ENCODE results near the gene IGSF3.
"Not testable (repeated sequence)": the region's sequence is repeated elsewhere in the genome, so short reads cannot be mapped to it uniquely, and the experiment has no call there.

Gene IGSF3

DNA sequence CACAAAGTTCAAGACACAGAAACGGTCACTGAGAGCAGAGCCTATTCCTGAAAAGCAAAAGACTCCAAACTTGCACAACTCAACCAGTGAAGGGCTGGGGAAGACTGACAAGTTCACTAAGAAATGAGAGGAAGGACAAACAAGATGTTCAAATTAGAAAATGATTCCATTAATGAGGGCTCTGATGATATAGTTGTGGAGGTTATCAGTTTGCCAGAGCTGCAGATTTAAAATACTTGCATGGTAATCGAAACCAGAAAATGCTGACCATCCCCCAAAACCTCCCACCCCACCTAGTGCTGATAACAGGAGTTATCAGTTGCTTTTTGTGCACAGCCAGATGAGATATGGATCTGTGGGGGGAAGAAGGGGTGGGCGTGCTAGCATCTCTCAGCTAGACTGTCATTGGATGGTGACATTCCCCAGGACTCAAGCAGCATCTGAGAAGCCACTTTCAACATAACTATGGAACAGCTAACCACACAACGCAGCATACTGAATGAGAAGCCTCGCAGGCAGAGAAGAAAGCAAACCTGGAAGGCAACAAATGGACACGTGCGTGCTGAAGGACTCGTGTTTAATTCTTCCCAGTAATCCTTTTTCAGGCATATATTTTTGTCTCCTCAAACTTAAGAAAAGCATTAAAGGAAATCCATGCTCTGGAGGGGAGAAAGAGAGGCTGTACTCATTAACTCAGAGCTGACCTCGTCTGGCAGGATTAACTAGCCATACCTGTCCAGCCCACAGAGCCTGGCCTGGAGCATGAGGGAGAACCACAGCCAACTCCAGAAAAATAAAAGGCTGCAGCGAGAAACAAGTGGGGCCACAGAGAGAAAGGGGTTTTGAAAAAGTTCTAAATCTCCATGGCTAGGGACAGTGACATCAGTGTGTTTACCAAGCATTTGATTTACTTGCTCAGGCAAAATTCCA, 35.3 kb downstream of the IGSF3 start:
- not testable (repeated sequence) for DNase-seq

DNA sequence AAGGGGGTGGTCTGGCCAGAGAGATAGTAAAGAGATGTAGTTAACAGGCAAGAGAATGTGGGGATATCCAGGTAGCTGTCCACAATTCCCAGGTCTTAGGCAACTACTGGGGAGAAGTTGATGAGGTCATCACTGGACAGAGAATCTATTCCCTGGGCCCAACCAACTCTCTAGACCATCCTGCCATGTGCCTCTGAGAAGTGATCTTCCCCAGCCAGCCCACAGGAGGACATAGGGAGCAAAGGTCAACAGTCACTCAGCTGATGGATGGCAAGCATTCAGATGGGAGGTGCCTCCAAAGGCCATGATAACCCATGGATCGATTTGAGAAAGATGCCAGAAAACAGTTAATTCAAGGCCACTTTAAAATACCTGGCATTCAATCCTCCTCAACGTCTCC, 36.0 kb downstream of the IGSF3 start:
- not testable (repeated sequence) for DNase-seq

DNA sequence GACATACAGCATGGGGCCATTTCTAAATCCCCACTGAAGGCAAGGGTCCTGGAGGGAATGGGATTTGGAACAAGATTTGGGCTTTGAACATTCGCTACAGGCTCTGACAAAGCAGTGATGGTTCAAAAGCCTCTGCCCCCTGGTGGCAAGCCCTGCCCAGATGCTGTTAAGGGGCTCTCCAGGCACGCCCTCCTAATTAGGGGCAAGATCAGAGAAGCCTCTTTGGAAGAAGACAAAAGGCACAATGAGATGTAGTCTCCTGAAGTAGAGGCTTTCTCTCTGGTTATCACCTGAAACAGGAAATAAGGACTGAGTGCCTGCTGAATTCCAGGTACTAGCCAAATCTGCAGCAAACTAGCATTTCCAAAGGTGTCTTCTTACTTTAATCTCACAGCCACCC, 37.5 kb downstream of the IGSF3 start:
- DNase-seq, result not testable (repeated sequence)

DNA sequence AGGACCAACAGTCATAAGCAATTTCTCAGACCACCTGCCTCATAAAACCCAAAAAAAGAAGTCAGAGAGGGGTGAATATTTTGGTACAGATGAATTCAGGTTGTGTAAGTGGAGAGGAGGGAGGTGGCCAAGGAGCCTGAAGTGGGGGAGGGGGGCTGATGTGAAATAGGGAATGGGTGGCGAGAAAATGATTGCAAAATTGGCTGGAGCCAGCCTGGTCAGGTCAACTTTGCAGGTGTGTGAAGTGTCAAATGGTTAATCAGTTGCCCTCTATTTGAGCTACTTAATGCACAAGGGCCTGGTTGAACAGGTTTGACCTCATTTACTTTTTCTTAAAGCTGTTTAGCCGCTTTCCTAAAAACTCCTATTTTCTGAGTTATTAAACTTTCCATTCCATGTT, 38.1 kb downstream of the IGSF3 start:
- DNase-seq, result not testable (repeated sequence)

DNA sequence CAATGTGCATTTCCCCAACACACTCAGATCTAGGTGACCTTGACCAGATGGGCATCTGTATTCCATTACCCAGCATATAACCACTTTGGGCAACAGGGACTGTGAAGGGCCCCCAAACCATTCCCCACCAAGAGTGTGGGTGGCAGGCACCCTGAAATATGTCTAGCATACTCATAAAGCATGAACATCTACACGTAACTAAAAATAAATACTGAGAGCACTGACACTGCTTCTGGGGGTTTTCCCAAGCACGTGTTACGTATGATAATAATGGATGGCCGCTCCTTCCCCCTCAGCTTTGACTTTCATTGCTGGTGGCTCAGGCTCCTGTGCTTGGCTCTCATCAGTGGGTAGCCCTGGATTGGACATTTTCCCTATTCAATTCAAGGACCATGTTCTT, 39.1 kb downstream of the IGSF3 start:
- DNase-seq, result no peak

DNA sequence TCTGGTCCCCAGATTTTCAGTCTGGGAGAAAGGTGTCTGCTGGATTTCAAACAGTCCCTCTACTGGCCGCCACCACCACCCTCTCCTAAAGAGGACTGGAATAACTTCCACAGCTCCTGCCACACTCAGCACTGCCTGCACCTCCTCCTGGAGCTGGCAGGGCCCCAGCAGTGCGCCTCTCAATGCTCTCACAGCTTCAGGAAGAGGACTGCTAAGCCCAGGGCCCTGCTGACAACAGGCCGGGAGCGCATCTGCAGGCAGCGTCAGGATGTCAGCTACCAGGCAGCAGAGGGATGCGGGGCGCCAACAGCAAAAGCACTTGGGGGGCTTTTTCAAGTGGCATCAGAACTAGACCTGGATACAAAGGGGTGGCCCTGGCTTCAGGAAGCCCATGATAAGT, 40.2 kb downstream of the IGSF3 start:
- DNase-seq, result peak in 14 of 58 donors; percentile 4 to 56 (median 27)

DNA sequence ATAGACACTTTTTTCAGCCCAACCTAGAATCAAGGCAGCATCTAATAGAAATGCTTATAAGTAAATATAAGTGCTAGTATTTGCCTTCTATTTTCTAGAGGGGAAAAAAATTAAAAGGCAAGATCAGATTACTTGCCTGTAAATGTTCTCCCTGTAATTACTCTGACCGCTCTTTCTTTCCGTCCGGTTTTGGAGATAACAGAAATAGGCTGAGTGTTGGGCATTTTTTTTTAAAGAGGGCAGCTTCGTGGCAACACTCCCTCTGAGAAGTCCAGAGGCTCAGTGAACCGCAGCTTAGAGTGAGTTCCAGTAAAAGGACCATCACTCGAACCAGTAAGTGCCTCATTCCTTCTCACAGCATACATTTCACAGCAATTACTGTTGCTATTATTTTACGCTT, 40.6 kb downstream of the IGSF3 start:
- DNase-seq, result not testable (repeated sequence)

GRCh38 chr1:116625155-116625554, 42.4 kb downstream of the IGSF3 start:
- not testable (repeated sequence) for DNase-seq

- DNase-seq, result no peak
Measured at GRCh38 chr1:116624040-116624439, 43.5 kb downstream of the IGSF3 start.

DNA sequence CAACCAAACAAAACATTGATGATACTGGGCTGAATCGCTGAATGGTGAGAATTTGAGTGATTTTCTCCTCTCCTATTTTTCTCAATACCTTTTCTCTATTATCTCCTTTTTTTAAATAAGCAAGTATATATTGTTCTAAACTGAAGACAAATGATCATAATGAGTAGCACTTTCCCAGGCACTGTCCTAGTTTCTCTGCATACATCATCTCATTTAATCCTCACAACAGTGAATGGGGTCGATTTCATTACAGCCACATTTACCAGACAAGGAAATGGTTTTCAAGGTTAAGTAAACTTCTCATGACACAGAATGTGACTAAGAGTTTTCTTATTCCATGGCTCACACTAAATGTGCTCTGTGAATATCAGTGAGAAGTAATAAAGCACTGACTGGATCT, 45.0 kb downstream of the IGSF3 start:
- not testable (repeated sequence) for DNase-seq

DNA sequence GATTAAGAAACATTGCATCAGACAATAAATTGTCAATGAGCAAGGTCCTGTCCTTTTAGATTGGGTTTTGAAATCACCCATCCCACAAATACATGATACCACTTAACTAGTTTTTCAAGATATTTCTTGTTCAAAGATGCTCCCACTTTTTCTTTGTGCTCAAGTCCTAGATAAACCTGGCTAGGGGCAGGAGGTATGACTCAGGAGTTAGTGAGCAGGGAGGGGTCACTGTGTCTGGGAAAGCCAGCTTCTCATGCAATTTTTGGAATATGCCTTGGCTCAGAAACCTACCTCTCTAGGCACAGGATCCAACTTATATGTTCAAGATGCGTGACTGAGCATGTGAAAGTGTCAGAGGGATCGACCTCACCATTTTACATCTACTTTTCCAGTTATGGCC, 45.8 kb downstream of the IGSF3 start:
- not testable (repeated sequence) for DNase-seq

GRCh38 chr1:116620392-116620791, 47.1 kb downstream of the IGSF3 start:
- not testable (repeated sequence) for DNase-seq

GRCh38 chr1:116619106-116619505, 48.4 kb downstream of the IGSF3 start:
- not testable (repeated sequence) for DNase-seq

DNA sequence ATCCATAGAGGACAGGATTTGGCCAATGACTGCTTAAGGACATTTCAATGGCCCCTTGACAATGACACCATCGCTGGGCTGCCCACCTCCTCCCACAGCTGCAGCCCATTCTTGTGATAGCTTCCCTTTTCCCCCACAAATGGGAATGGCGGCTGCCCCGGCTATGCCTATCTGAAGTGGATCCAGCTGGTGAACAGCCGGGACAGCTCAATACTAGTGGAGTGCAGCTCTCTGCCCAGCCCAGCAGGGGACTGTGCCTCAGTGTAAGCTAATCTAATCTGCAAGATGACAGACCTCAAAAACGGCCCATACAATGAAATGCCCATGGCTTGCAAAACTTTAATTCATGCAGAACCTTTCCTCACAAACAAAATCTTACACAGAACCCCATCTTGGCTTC, 49.7 kb downstream of the IGSF3 start:
- not testable (repeated sequence) for DNase-seq

DNA sequence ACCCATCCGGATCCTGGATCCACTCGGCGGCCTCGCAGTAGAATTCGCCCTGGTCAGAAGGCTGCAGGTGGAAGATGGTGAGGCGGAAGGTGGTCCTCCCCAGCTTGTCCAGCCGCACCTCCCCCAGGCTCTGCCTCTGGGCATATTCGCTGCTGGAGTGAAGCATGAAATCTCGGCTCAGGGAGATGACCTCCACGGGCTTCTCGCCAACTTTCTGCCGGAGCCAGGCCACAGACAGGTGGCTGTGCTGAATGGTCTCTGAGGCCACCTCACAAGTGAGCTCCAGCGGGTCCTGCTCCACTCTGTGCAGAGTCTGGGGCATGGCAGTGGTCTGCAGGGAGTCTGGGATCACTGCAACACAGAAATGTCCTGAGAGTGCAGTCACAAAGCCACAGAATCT, 53.7 kb downstream of the IGSF3 start:
- not testable (repeated sequence) for DNase-seq

DNA sequence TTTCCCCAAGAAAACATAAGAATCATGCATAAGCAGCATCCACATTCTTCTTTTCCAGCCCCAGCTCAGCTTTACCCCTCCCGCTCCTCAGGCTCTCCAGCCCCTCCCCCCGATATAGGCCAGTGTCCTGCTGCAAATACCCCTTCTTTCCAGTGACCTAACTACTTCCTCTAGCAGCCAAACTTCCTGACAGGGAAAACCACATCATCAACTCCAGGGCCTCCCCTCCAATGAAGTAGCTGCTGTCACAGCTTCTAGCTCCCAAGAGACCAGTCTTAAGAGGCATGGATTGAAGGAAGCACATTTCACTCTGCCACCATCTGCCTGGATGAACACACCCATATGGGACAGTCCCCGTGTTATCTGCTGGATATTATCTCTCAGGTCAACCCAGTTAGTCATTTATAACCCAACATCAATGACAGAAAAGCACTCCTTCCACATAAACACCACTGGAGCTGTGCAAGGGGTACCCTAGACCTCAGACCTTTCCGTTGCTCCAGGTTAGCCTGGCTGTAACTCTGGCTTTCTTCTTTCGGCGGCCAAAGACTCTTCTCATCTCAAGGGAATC, 57.6 kb downstream of the IGSF3 start:
- DNase-seq, result not testable (repeated sequence)

DNA sequence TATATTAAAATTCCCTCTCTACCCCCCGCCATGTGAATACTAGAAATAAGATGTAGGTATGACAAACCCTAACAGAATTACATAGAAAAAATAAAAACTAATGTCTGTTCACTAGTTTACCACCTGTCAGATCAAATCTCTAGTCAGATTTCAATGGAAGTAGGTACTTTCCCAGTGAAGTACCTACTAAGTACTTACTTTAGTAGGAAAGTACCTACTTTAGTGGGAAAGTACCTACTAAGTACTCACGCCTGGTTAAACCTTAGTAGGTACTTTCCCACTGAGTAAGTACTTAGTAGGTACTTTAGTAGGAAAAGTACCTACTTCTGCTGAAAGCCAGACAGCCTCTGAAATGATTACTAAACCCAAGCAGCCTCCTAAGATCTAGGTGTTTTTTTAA, 58.7 kb downstream of the IGSF3 start:
- not testable (repeated sequence) for DNase-seq

- DNase-seq, result not testable (repeated sequence)
Measured at GRCh38 chr1:116608151-116608550, 59.4 kb downstream of the IGSF3 start.

DNA sequence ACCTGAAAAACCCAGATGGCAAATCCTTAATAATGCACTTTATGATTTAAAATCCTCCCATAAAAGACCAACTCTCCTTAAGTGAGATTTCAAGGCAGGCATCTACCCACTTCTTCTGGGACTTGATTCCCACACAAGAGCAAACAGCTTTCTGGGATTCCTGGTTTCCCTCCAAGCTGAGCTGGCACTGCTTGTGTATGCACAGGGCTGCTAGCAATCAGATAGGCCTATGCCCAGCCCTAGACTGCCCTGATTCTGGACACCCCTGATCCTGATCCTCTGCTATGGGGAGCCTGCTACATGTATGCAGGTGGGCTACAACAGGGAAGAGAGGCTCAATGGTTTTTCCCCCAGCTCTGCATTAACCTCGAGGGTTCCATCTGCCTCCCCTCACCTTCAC, 60.1 kb downstream of the IGSF3 start:
- DNase-seq, result not testable (repeated sequence)

DNA sequence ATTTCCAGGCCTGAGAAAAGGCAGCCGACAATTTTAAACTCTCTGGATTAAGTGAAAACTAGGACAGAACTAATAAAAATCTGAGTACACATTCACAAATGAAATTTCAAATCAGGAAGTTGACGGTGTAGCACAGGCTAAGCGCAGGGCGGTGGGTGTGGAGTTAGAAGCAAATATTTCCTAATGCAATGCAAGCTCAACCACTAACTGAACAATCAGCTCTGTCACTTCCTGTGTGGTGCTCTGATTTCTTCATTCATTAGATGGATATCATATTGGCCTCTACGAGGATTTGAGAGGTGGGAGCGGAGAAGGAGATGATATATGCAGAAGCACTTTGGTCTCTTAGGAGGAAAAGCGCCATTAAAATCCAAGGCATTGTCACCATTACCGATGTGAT, 61.5 kb downstream of the IGSF3 start:
- not testable (repeated sequence) for DNase-seq

- no peak for DNase-seq
Measured at GRCh38 chr1:116605315-116605714, 62.2 kb downstream of the IGSF3 start.

DNA sequence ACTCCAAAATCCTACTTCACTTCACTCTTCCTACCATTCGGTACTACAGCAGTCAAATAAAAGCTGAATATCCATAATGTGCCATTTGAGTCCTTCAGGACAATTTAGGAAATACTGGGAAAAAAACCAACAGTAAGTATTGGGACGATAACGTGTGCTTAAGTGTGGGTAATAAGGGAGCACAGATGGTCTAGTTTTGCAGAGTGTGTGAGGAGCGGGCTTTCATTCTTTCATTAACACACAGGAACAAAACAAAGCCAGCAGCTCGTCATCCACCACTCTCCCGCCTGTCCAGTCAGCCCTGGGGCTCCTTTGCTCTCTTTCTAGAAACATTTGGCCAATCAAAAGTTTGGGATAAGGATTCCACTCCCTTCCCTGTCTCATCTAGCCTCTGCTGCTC, 63.1 kb downstream of the IGSF3 start:
- not testable (repeated sequence) for DNase-seq

GRCh38 chr1:116603646-116604045, 63.9 kb downstream of the IGSF3 start:
- not testable (repeated sequence) for DNase-seq

Data from anterior cingulate cortex (tissue), 58 donors.